HG03045 (cell line): ENCODE measurements around the gene CUX1.

Source experiments
- ATAC-seq: cut with Tn5 transposase; IDR thresholded peaks from one replicate; pipeline ENCODE4 v1.9.1; 2021; ENCODE audit warnings: mild to moderate bottlenecking, moderate library complexity; ENCODE audit not compliant: unreplicated experiment

The CUX1 gene

DNA sequence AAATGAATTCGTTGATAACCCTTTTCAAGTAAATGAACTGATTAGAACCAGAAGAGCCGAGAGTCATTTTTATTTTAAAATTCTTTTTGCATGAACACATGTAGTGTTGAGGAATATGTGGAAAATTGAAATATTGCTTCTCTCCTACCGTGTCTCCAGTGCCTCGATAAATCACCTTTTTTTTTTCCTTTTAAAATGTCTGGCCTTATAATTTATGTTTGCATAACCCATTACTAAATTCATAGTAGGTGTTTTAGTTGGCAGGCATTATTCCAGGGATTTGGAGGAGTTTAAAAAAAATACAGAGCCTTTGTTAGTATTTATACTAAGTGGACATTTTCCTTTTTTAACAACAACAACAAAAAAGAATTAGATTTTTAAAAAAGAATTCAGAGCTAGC, 115.6 kb downstream of the CUX1 start:
- no peak for ATAC-seq

DNA sequence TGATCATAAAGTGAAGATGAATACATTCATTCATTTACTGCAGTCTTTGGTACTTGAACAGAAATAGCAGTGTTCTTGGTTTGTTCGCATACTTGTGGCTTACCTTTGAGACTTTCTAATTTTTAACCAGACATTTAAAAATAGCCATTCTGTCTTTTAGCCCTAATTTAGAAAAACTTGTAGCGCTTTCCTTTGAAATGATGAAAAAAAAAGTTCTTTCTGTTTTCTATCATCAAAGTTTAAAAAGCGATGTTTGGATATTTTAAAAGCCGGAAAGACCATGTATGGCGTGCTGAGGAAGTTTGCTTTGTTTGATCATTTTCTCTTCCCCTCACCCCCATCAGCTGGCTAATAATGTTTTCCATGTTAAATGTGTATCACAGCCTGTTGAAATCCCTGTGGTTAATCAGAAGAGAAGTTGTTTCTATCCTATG, 116.3 kb downstream of the CUX1 start:
- ATAC-seq = no peak

DNA sequence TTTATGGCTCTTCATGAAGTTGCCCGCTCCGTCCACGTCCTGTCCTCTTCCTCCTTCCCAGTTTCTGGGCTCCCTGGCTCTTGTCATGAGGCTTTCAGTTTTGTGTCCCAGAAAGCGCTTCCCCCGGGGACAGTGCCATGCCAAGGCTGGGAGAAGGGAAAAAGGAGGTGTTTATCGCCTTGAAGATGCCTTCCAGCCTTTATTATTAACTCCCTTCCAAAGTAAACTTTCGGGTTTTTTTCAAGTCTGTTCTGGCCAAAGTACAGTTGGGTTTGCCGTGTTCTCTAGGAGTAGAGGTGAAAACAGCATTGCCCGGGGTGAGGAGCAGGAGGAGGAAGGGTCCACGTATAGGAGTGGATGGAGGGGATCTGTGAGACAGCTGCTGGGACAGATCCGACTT, 117.2 kb downstream of the CUX1 start:
- ATAC-seq = no peak

DNA sequence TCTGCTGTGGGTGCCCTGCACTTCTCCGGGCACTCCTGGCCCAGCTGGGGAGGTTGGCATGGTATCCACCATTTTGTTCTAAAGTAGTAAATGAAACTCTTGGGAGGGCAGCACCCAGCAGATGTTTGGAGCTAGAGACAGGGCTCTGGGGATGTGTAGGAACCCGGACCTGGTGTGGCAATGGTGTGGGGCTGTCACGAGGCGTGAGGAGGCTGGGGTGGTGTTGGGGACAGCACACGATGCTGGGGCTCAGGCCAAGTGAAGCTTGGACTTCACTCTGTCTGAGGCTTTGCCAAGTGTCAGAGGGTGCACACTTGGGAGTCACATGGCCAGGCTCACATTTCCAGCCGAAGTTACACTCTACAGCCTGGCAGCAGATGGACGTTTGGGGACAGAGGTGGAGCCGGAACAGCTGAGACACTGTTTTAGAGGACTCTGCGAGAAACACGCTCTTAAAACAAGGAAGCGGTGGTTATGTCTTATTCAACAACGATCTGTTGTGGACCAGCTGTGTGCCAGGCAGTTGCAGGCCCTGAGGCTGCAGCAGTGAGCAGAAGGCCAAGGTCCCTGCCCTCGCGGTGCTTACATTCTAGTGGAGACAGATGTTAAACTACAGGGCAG, 118.2 kb downstream of the CUX1 start:
- no peak for ATAC-seq

DNA sequence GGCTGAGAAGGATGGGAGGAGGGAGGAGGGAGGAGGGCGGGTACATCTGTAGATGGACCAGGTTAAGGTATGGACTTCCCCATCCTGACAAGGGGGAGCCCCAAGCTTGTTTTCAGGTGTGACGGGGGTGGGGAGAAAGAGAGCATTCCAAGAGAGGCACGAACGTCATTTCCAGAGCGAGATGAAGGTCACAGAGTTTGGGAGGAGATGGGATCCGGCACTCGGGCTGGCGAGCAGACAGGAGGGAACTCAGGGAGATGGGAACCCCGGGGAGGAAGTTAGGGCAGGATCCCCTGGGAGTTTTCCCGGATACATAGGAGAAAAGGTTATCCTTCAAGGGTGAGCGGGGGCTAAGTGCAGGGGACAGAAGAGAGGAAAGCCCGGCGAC, 118.8 kb downstream of the CUX1 start:
- ATAC-seq = no peak

DNA sequence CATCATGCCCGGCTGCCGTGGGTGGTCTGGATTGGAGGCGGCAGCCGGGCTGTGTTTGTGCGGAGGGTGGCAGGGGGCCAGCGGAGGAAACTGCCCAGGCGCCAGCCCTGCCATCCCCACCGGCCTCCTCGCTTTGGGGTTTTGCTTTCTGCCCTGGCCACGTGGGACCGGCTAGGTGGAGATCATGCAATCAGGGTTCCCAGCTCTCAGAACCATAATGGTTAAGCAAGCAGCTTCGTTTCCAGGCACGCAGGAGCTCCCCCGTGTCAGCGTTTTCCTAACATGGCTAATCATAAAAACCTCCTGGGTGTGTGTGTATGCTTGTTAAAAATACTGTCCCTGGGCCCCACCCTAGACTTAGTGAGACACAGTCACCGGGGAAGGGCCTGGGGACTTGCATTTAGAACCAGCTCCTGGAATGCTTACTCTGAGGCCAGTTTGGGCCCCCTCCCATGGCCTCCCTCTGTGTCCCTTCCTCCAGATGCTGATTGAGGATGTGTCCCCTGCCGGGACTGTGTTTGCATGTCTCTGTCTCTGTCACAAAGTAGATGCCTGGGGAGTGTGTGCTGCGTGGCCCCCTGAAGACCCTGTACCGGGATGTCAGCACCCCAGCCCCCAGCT, 119.3 kb downstream of the CUX1 start:
- ATAC-seq = no peak

DNA sequence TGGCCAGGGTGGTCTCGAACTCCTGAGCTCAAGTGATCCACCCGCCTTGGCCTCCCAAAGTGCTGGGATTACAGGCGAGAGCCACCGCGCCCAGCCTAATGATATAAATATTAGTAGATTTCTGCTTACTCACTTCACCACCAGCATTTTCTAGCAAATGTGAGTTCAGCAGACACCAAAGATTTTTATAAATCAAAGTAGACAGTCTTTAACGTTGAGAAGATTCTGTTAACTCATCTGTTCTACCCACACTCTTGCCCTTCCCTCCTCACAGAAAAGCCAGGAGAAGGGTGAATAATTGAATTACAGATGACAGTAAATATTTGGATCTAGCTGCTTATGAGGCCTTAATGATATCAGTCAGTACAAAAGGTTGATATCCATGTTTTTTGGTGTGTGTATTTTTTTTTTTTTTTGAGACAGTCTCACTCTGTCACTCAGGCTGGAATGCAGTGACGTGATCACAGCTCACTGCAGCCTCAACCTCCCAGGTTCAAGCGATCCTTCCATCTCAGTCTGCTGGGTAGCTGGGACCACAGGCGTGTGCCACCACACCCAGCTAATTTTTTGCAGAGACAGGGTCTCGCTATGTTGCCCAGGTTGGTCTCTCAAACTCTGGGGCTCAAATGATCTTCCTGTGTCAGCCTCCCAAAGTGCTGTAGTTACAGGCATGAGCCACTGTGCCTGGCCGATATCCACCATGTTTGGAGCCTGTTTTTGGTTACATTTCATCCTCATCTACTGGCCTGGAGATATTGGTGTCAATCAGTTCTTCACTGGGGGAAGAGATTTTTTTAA, 120.5 kb downstream of the CUX1 start:
- no peak for ATAC-seq

DNA sequence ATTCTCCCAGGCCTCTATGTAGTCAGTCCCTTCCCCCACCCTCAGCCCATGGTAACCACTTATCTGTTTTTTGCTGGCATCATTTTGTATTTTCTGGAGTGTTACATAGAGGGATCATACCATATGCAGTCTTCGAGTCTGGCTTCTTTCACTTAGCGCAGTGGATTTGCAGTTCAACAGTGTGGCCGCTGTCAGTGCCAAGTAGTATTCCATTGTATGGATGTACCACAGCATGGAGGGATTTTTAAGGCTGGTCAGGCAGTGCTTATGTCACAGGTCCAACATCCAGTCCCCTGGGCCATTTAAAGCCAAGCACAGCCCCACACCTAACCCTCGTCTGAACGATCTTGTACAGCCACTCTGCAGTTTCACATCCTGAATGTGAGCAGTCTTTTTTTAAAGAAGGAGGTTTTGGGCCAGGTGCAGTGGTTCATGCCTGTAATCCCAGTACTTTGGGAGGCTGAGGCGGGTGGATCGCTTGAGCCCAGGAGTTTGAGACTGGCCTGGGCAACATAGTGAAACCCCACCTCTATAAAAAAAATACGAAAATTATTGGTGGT, 121.8 kb downstream of the CUX1 start:
- ATAC-seq = no peak

DNA sequence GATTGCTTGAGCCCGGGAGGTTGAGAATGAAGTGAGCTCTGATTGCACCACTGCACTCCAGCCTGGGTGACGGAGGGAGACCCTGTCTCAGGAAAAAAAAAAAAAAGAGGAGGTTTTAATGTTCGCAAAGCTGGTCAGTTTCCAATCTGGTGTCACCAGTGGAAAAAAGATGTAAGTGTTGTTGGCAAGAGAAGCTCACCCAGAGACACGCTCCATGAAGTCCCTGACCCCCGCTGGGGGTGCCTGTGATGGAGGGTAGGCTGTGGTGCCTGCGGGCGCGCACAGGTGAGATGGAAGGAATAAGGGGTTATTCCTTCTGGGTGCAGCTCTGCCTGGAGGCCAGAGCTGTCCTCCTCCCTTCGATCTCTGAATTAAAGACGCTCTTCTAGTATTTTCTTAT, 122.7 kb downstream of the CUX1 start:
- ATAC-seq = no peak

DNA sequence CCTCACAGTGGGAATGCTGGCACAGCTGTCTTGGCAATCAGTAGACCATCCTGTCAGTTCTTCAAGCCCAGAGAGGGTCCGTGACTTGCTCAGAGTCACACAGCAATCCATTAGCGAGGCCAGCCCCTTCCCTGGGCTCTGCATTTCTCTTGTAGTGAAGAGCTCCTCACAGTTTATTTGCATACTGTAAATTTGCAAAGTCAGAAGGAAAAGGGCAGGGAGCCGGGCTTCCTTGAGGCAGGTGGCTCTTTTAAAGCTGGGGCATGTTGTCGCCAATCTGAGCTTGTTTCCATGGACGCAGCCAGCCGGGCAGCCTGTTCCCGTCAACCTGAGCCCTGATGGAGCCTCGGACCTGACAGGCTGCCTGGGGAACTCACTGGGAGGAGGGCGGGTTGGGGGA, 123.4 kb downstream of the CUX1 start:
- no peak for ATAC-seq

DNA sequence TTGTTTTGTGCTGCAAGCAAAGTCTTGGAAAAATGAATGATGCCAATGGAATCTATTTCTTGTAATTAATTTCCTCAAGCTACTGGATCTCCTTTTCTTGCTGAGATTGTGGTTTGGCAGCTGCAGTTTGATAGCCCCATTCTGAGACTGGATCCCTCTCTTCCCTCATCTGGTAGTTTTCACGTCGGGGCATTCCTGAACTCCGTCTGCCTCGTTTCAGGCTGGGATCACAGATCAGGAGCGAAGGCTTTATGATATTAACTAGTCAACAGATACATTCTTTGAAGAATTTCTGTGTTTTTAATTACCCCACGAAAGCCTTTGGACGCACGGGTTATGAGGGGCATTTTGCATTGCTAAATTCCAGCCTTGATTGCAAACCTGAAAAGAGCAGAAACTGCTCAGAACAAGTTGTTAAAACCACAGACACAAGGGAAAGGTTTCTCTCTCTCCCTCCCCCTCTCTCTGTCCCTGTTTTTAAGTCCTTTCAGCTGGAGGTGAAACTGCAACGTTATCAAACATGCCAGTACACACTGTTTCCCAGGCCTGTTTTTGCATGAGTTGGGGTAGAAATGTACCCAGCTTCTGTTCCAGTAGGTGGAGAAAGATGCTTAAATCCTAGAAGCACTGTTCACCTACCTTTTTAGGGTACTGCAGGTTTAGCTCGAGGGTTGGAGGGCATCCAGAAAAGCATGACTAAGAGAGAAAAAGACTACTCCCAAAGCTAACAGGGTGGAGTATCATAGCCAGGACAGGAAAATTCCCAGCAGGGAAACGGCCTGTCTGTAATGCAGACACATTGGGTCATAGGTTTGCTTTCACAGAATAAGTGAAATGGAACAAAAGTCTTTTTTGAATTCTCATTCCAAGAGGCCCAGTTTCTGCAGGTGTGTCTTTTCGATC, 124.3 kb downstream of the CUX1 start:
- ATAC-seq = no peak

DNA sequence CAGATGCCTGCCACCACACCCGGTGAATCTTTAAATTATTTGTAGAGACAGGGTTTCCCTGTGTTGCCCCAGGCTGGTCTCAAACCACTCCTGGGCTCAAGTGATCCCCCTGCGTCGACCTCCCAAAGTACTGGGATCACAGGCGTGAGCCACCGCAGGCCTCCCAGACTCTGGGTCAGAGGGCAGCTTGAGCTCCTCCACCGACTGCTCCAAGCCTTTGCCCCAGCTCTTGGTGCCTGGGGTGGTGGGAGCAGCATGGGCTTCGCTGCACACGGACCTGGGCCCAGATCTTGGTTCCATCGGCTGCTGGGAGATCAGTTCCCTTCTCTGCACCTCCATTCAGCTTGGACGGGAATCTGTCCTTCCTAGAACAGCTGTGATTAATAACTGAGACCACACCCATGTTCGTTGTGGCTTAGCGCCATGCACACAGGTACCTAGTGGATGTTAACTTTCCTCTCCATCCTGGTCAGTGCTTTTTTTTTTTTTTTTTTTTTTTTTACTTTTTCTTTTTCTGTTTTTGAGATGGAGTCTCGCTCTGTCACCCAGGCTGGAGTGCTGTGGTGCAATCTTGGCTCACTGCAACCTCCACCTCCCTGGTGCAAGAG, 125.3 kb downstream of the CUX1 start:
- no peak for ATAC-seq

DNA sequence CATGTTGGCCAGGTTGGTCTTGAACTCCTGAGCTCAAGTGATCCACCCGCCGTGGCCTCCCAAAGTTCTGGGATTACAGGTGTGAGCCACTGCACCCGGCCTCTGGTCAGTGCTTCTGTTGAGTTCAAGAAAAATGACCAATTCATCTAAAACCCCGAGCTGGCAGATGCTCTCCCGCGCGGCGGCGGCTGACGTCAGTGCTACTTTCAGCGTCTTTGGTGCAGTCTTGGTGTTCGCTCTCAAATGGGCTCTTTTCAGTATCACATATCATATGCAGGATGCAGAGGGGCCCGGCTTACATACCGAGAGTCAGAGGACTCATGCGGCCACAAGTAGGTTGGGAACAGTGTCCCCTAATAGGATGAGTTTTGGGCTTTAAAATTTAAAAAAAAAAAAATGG, 125.9 kb downstream of the CUX1 start:
- ATAC-seq = no peak

DNA sequence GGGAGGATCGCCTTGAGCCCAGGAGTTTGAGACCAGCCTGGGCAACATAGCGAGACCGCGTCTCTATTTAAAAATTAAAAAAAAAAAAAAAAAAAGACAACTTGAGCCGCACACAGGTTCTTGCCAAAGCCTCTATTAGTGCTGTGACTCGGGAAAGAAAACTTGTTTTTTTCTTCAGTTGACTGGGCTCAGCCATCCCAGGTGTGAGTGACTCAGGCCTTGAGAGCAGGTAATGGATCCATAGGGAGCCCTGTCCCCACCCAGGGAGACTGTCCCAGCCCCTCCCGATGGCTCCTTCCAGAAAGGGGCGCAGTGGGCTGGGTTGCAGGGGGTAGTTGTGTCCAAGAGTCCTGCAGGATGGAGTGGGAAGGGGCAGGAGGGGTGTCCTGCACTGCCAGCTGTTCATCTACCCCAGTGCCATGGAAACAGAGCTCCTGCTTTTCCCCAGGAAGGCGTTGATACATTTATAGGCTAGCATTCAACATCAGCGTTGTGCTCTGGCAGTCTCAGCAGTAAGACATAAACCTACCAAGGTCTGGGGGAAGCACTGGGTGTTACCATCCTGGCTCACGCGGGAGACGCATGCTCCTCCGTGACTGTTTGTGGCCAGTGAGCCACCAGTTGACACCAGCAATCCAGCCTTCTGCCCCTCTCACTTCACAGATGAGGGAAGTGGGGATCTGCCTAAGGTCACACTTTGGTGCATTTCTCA, 126.6 kb downstream of the CUX1 start:
- no peak for ATAC-seq

DNA sequence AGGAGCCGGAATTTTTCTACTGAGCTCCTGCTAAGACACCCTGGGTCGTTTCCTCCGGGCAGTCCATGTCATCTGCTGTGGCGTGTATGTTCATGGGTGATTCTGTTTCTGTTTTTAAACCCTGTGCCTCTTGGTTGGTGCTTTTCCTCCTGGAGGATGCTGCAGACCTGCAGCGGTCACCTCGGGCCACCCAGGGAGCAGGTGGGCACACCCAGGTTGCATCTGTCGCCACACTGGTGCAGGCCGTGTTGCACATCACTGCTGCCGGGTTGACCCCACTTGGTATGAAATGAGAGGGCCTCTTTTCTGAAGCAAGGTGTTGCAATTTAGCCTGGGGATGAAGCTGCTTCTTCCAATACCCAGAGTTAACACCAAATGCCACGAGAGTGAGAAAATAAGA, 127.2 kb downstream of the CUX1 start:
- ATAC-seq = no peak

DNA sequence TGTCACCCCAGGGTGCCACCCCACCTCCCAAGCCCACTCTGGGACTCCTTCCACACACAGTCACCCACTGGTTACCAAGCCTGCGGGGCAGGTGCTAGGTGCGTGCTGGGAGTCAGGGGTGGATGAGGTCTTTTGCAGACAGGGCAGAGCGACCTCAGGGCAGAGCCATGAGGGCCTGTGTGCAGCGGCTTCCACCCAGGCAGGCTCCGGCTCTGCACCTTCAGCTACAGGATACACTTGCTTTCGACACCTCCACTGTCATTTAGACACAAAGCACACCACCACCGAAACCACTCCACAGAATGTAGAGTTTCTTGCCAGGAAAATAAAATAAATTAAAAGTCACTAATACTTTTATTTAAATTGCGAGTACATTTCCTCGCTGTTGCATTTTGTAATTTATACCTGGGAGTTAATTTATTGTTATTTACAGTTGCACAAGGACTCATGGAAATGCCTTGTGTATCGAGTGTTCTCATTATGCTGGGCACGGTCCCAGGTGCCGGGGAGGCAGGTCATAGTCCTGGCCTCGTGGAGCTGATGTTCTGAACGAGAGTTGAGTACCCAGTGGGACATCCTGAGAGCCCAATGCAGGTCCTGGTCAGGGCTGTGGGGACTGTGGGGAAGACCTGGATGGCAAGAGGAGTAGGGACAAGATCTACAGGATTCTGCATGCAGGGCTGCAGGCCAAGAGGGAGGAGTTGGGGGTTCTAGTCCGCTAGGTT, 127.8 kb downstream of the CUX1 start:
- ATAC-seq = no peak

DNA sequence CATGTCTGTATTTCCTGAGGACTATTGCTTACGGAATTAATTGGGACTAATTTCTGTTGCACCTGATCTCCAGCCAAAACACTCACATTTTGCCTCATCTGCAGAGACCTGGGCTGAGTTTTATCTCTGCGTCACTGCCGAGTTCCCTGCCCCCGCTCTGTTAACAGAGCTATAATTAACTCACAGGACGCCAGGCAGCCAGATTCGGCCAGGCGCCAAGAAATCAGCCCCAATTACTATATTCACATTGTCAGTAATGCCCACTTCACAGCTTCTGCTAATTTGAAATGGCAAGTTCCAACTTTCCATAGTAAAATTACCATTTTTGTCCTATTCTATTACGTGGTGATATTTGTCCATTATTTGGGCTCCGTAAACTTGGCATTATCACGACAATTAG, 130.5 kb downstream of the CUX1 start:
- ATAC-seq = no peak

DNA sequence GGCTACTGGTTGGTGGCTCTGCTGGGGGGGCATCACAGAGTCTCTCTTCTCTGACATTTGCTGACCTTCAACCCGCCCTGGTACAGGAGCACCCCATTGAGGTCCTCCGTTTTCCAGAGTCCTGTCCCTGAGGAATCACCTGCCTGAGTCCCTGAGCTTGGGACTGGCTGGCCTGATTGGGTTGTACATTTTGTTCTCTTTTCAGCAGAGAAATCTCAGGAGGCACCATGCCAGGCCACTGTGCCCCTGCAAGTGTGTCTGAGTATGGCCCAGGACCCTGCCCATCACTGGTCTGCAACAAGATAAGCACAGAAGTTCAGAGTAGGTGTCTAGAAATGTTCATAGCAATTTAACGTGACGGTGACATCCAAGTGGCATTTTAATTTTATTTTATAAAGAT, 131.2 kb downstream of the CUX1 start:
- no peak for ATAC-seq

DNA sequence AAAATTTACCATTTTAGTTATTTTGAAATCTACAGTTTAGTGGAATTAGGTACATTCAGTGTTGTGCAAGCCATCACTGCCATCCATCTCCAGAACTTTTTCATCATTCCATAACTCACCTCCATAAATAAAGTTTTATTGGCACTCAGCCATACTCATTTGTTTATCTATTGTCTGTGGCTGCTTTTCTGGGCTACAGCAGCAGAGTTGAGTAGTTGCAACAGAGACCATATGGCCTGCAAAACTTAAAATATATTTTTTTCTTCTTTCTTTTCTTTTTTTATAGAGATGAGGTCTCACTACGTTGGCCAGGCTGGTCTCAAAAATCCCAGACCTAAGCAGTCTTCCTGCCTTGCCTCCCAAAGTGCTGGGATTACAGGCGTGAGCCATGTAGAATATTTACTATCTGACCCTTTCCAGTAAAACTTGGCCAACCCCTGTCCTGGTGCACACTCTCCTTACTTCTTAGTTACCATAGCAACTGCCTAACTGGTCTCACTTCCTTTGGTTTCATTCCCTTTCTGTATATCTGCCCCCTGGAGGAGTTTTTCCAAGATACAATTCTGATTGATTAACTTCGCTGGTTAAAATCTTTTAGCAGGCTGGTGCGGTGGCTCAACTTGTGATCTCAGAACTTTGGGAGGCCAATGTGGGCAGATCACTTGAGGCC, 133.2 kb downstream of the CUX1 start:
- ATAC-seq = no peak
